Stomach (tissue), 9 donors: ENCODE results near the gene SCAP. TPM values are rescaled to one million over a fixed set of nuclear protein-coding genes. Genes with fewer than 3 reads are reported as not detected.
A peak's percentile ranks its signal among the peaks of the same experiment; 100 is the strongest.
"Not testable (repeated sequence)": the region's sequence is repeated elsewhere in the genome, so short reads cannot be mapped to it uniquely, and the experiment has no call there.

Source experiments
- DNase-seq, 2 donors: peaks; one replicate each; pipeline versions ENCODE4 v3.0.0 to v3.0.0-alpha.2; 2013 to 2019
- H3K27ac ChIP-seq, 5 donors: fragments of 200-600 bp in 4 of 5; sonication (generic) in 4 of 5; one replicate each; pipeline ENCODE4 v1.5.1; 2013 to 2019; ENCODE audit warnings: mild to moderate bottlenecking in 1 of 5, moderate library complexity in 1 of 5
- H3K27me3 ChIP-seq, 3 donors: fragments of 200-600 bp; sonication (generic); one replicate each; pipeline ENCODE4 v1.5.1; 2017 to 2019; ENCODE audit warnings: mixed run types in 1 of 3
- H3K36me3 ChIP-seq, 4 donors: fragments of 200-600 bp; sonication (generic); 1 replicate in 3 of 4; 2 replicates in 1 of 4; pipeline ENCODE4 v1.5.1; 2016 to 2019
- H3K4me1 ChIP-seq, 4 donors: fragments of 200-600 bp; sonication (generic); one replicate each; pipeline ENCODE4 v1.5.1; 2016 to 2019
- H3K4me3 ChIP-seq, 4 donors: fragments of 200-600 bp; sonication (generic) in 3 of 4; one replicate each; pipeline ENCODE4 v1.5.1; 2016 to 2019; ENCODE audit warnings: mild to moderate bottlenecking in 1 of 4
- H3K9me3 ChIP-seq, 4 donors: fragments of 200-600 bp; sonication (generic); one replicate each; pipeline ENCODE4 v1.5.1; 2016 to 2019
- CTCF ChIP-seq, 7 experiments: fragments of 450-650 bp in 4 of 7; fragments of 200-600 bp in 3 of 7; sonication (generic) in 3 of 7; IDR thresholded peaks; one replicate each; pipeline ENCODE4 v1.5.1; 2016 to 2019; ENCODE audit warnings: antibody characterized with exemption in 7 of 7, control low read depth in 2 of 7, mild to moderate bottlenecking in 1 of 7
- EP300 ChIP-seq: sonication (generic); formaldehyde crosslinking; IDR thresholded peaks from one replicate; pipeline ENCODE4 v1.6.1; 2017; ENCODE audit warnings: antibody characterized with exemption
- POLR2A ChIP-seq, 4 donors: fragments of 450-650 bp; IDR thresholded peaks; one replicate each; pipeline ENCODE4 v1.6.1; 2016; ENCODE audit warnings: antibody characterized with exemption in 4 of 4, control low read depth in 2 of 4, mild to moderate bottlenecking in 1 of 4, moderate library complexity in 1 of 4
- POLR2AphosphoS5 ChIP-seq, 3 donors: sonication (generic); formaldehyde crosslinking; IDR thresholded peaks; one replicate each; pipeline ENCODE4 v1.6.1; 2016; ENCODE audit warnings: antibody characterized with exemption in 3 of 3
- WGBS, 5 donors: extraction: QIAGEN DNeasy Blood & Tissue Kit in 3 of 5; methylation state at CpG; one replicate each; pipeline versions ENCODE4 v1.1.5 to v1.1.7; 2013 to 2018; 5-methylcytosine and 5-hydroxymethylcytosine counted together
- intact Hi-C: fragments of 100-400 bp; cut with DNase I; formaldehyde crosslinking; loops from one replicate; pipeline ENCODE4 v1.15.1; 2023; ENCODE audit warnings: low total_unique reads
- polyA plus RNA-seq, 3 donors: library from polyadenylated mRNA; stranded (reverse); fragments of 200-250 nt; gene quantifications; one replicate each; pipeline ENCODE4 v1.2.3, GENCODE V29; 2013
- total RNA-seq, 5 donors: library from RNA; depleted of rRNA; stranded (reverse); fragments of >200 nt; gene quantifications; one replicate each; pipeline versions ENCODE4 v1.1.0 to v1.2.3, GENCODE V29; 2014 to 2016
- donor health status: healthy with polysubstance abuse.
- donor health status: Bipolar disorder and iron deficiency.
- donor health status: healthy.

The SCAP gene
- total and polyA plus RNA-seq, 8 donors: 15.6 to 223 (median 47.3) TPM

GRCh38 chr3:47464588-47464987 lies 11.2 kb downstream of the SCAP start:
- Histone ChIP-seq H3K36me3 (no peaks in the 10 kb centered on the region), H3K27ac (no peak overlapping the region), H3K4me1 (peaks cover under 1 to 42% (median 17%) of the 10 kb centered on the region in 4 donors), H3K4me3 (no peak overlapping the region), H3K9me3 (peaks cover 0 to 5% (median 2%) of the 10 kb centered on the region in 4 donors), H3K27me3 (no peaks in the 10 kb centered on the region)
- DNase-seq: no peak
- WGBS, 5 donors: 74 to 93% (median 81%) methylated on average over 1 of the region's 1 CpG
- intact Hi-C loops: no loop called here
- TF ChIP-seq CTCF (IDR thresholded peaks at IDR 0.05) (no peak), POLR2AphosphoS5 (IDR thresholded peaks at IDR 0.05) (no peak), POLR2A (IDR thresholded peaks at IDR 0.05) (no peak), EP300 (no peak)

- H3K9me3 ChIP-seq, H3K27me3 ChIP-seq, intact Hi-C loops, H3K27ac ChIP-seq, H3K36me3 ChIP-seq, DNase-seq, H3K4me3 ChIP-seq: not testable (repeated sequence)
- H3K4me1 ChIP-seq: peaks cover 7 to 48% (median 26%) of the 10 kb centered on the region in 4 donors
- 78 to 85% (median 82%) methylated on average over 9 of the region's 9 CpGs for WGBS, 5 donors
Observed at GRCh38 chr3:47459534-47460085, 16.1 kb downstream of the SCAP start.

GRCh38 chr3:47456984-47457383 lies 18.8 kb downstream of the SCAP start:
- Histone ChIP-seq H3K27me3 (no peaks in the 10 kb centered on the region), H3K9me3 (peaks cover 0 to 9% (median 2%) of the 10 kb centered on the region in 4 donors), H3K27ac (no peak overlapping the region), H3K36me3 (no peaks in the 10 kb centered on the region), H3K4me3 (no peak overlapping the region), H3K4me1 (peaks cover 5 to 37% (median 20%) of the 10 kb centered on the region in 4 donors)
- no peak for TF ChIP-seq EP300
- no peak for TF ChIP-seq POLR2AphosphoS5 (IDR thresholded peaks at IDR 0.05)
- no peak for TF ChIP-seq POLR2A (IDR thresholded peaks at IDR 0.05)
- no peak for TF ChIP-seq CTCF (IDR thresholded peaks at IDR 0.05)
- no peak for DNase-seq
- intact Hi-C loops: no loop called here

GRCh38 chr3:47455806-47456452 lies 19.8 kb downstream of the SCAP start:
- Histone ChIP-seq H3K4me1 (peaks cover 5 to 33% (median 16%) of the 10 kb centered on the region in 4 donors), H3K36me3 (no peaks in the 10 kb centered on the region), H3K9me3 (peaks cover 0 to 9% (median 2%) of the 10 kb centered on the region in 4 donors), H3K27ac (peak overlapping the region in 2 of 5 donors; percentile 3 to 43), H3K27me3 (no peaks in the 10 kb centered on the region), H3K4me3 (no peak overlapping the region)
- TF ChIP-seq EP300 (no peak), POLR2AphosphoS5 (IDR thresholded peaks at IDR 0.05) (no peak), POLR2A (IDR thresholded peaks at IDR 0.05) (no peak), CTCF (IDR thresholded peaks at IDR 0.05) (no peak)
- intact Hi-C loops: no loop called here
- DNase-seq: no peak
- 67 to 73% (median 72%) methylated on average over 3 of the region's 3 CpGs for WGBS, 5 donors
